RWPE2 (cell line): Measurements from ENCODE around the gene CMIP.

Experiments used
- ATAC-seq: fragments of 200-7000 bp; cut with Tn5 transposase; 3 replicates; pipeline ENCODE4 v1.9.1; 2021; ENCODE audit warnings: low read depth
- DNase-seq: peaks from one replicate; pipeline ENCODE4 v3.0.0-alpha.2; 2020; ENCODE audit warnings: low spot score
- H3K27ac ChIP-seq: fragments of 450-650 bp; 2 replicates; pipeline ENCODE4 v1.5.1; 2017; ENCODE audit warnings: mild to moderate bottlenecking; ENCODE audit not compliant: poor library complexity, severe bottlenecking
- H3K27me3 ChIP-seq: fragments of 250-450 bp; sonication (Bioruptor Pico); 2 replicates; pipeline ENCODE4 v1.5.1; 2021; ENCODE audit warnings: mild to moderate bottlenecking, moderate library complexity; ENCODE audit not compliant: insufficient read depth, poor library complexity, severe bottlenecking
- H3K36me3 ChIP-seq: fragments of 250-450 bp; sonication (Bioruptor Pico); 2 replicates; pipeline ENCODE4 v1.5.1; 2020; ENCODE audit warnings: low read depth, mild to moderate bottlenecking, moderate library complexity
- H3K4me1 ChIP-seq: fragments of 250-450 bp; sonication (Bioruptor Pico); 2 replicates; pipeline ENCODE4 v1.5.1; 2021; ENCODE audit warnings: mild to moderate bottlenecking, moderate library complexity; ENCODE audit not compliant: insufficient read depth, poor library complexity, severe bottlenecking
- H3K4me3 ChIP-seq: fragments of 250-450 bp; sonication (Bioruptor Pico); 2 replicates; pipeline ENCODE4 v1.5.1; 2021; ENCODE audit warnings: mild to moderate bottlenecking, moderate library complexity; ENCODE audit not compliant: severe bottlenecking
- H3K9me3 ChIP-seq: fragments of 250-450 bp; sonication (Bioruptor Pico); 2 replicates; pipeline ENCODE4 v1.5.1; 2021; ENCODE audit warnings: mild to moderate bottlenecking, moderate library complexity; ENCODE audit not compliant: severe bottlenecking
- CTCF ChIP-seq: fragments of 450-650 bp; IDR thresholded peaks from one replicate; pipeline ENCODE4 v1.5.1; 2017; ENCODE audit warnings: mild to moderate bottlenecking, moderate library complexity; ENCODE audit not compliant: poor library complexity, severe bottlenecking

The CMIP gene

GRCh38 chr16:81698310-81698641 lies 253.7 kb downstream of the CMIP start:
- H3K36me3 ChIP-seq: peaks cover 84% of the 10 kb centered on the region
- no peaks in the 10 kb centered on the region for H3K27me3 ChIP-seq
- no peak for ATAC-seq
- no peak for TF ChIP-seq CTCF
- DNase-seq: no peak
- H3K27ac ChIP-seq: no peak overlapping the region
- H3K9me3 ChIP-seq: no peaks in the 10 kb centered on the region
- H3K4me3 ChIP-seq: no peak overlapping the region
- no peaks in the 10 kb centered on the region for H3K4me1 ChIP-seq

DNA sequence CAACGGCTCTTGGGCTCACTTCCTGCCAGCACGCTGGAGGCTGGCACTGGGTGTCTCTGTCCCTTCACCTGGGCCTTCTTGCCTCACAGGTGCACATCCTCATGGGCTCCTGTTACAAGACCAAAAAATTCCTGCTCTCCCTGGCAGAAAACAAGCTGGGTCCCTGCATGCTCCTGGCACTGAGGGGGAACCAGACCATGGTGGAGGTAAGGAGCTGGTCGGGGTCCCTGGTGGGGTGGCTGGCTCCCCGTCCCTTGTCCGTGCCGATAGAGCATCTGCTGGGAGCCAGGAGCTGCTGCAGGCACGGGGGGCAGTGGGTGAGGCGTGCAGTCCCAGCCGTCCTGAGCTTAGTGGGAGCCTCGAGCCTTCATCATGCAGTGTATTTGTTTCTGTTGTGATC lies 255.0 kb downstream of the CMIP start:
- peaks cover 77% of the 10 kb centered on the region for H3K36me3 ChIP-seq
- no peak for ATAC-seq
- no peaks in the 10 kb centered on the region for H3K4me1 ChIP-seq
- DNase-seq: no peak
- no peaks in the 10 kb centered on the region for H3K27me3 ChIP-seq
- no peak for TF ChIP-seq CTCF
- H3K9me3 ChIP-seq: no peaks in the 10 kb centered on the region
- H3K4me3 ChIP-seq: no peak overlapping the region
- H3K27ac ChIP-seq: no peak overlapping the region

GRCh38 chr16:81700071-81700779 lies 255.6 kb downstream of the CMIP start:
- Histone ChIP-seq H3K4me3 (no peak overlapping the region), H3K27me3 (no peaks in the 10 kb centered on the region), H3K36me3 (peaks cover 77% of the 10 kb centered on the region), H3K4me1 (no peaks in the 10 kb centered on the region), H3K27ac (no peak overlapping the region), H3K9me3 (no peaks in the 10 kb centered on the region)
- ATAC-seq: no peak
- no peak for DNase-seq
- no peak for TF ChIP-seq CTCF

DNA sequence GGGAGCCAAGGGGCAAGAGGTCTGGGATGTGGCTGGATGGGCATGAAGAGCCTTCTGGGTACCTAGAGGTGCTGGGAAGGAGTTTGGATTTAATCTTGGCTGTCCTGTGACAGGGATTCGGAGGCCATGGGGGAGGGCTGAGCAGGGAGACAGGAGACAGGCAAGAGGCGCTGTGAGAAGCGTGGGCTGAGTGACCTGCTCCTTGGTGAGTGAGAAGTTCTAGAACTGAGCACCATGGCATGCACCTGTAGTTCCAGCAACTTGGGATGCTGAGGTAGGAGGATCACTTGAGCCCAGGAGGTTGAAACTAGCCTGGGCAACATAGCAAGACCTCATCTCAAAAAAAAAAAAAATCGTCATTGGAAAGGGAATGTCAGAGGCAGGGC lies 256.2 kb downstream of the CMIP start:
- TF ChIP-seq CTCF: no peak
- DNase-seq (no peak), ATAC-seq (no peak)
- no peak overlapping the region for H3K27ac ChIP-seq
- H3K4me1 ChIP-seq: no peaks in the 10 kb centered on the region
- H3K36me3 ChIP-seq: peaks cover 82% of the 10 kb centered on the region
- H3K4me3 ChIP-seq: no peak overlapping the region
- H3K27me3 ChIP-seq: no peaks in the 10 kb centered on the region
- H3K9me3 ChIP-seq: no peaks in the 10 kb centered on the region

- TF ChIP-seq CTCF: no peak
- Histone ChIP-seq H3K9me3 (no peaks in the 10 kb centered on the region), H3K27ac (no peak overlapping the region), H3K36me3 (peaks cover 86% of the 10 kb centered on the region), H3K27me3 (no peaks in the 10 kb centered on the region), H3K4me1 (no peaks in the 10 kb centered on the region), H3K4me3 (no peak overlapping the region)
- no peak for DNase-seq
- ATAC-seq: no peak
These were observed 256.8 kb downstream of the CMIP start for GRCh38 chr16:81701296-81701970.
